HepG2 (cell line): Measurements from ENCODE around the gene BRIP1. TPM values are rescaled to one million over a fixed set of nuclear protein-coding genes. Genes with fewer than 3 reads are reported as not detected.

Source experiments
- ATAC-seq: fragments of 200-7000 bp; cut with Tn5 transposase; 3 replicates; pipeline ENCODE4 v1.9.1; 2020; ENCODE audit warnings: mild to moderate bottlenecking, moderate library complexity
- BruUV-seq: library from RNA; stranded (reverse); fragments of 400-500 nt; replicated peaks from 2 replicates; lab custom pipeline; 2021; lab: Mats Ljungman, UMichigan
- CTCF ChIA-PET: fragments of 300-600 bp; formaldehyde crosslinking; extraction: SDS; loops from one replicate; lab custom pipeline; 2021; ENCODE audit warnings: low total read pairs, inconsistent platforms, low intra/inter-chr PET ratio; lab: Yijun Ruan, JAX
- POLR2A ChIA-PET: fragments of 350-600 bp; sonication (Branson Sonifier 250); formaldehyde crosslinking; loops from one replicate; lab custom pipeline; 2020; ENCODE audit warnings: antibody characterized with exemption, inconsistent platforms; lab: Yijun Ruan, JAX
- DNase-seq: peaks from one replicate; pipeline ENCODE4 v3.0.0-alpha.2; 2015; ENCODE audit warnings: low spot score
- FAIRE-seq: peaks from 3 replicates; lab custom pipeline; 2011; peaks lifted over from hg19 to GRCh38; lab: Jason Lieb, UNC
- H2AFZ ChIP-seq: one replicate; pipeline ENCODE4 v1.6.1; 2011; ENCODE audit warnings: low read length, inconsistent platforms
- H3K27ac ChIP-seq: fragments of 300-600 bp; 3 replicates; pipeline ENCODE4 v1.8.0; 2011; ENCODE audit warnings: mixed run types, mild to moderate bottlenecking, mixed read lengths, low read length, inconsistent platforms; ENCODE audit not compliant: insufficient read depth; ENCODE audit errors: extremely low read length
- H3K27me3 ChIP-seq, 2 experiments: fragments of 200-600 bp in 1 of 2; 2 replicates in 1 of 2; 3 replicates in 1 of 2; pipeline versions ENCODE4 v1.6.0 to v1.8.0; 2011; ENCODE audit warnings: low read length in 2 of 2, mild to moderate bottlenecking in 2 of 2, moderate library complexity in 2 of 2, inconsistent platforms in 1 of 2; ENCODE audit not compliant: insufficient read depth in 2 of 2, control insufficient read depth in 1 of 2
- H3K36me3 ChIP-seq, 2 experiments: fragments of 200-600 bp in 1 of 2; replicated peaks in 1 of 2; 2 replicates in 1 of 2; 3 replicates in 1 of 2; pipeline versions ENCODE4 v1.5.1 to v1.8.0; 2011; ENCODE audit warnings: low read length in 2 of 2, inconsistent platforms in 1 of 2; ENCODE audit not compliant: insufficient read depth in 2 of 2, control insufficient read depth in 1 of 2
- H3K4me1 ChIP-seq: 2 replicates; pipeline ENCODE4 v1.5.1; 2012; ENCODE audit warnings: low read length, inconsistent platforms; ENCODE audit not compliant: insufficient read depth
- H3K4me2 ChIP-seq: 2 replicates; pipeline ENCODE4 v1.6.0; 2011; ENCODE audit warnings: low read depth, low read length, inconsistent platforms
- H3K4me3 ChIP-seq, 3 experiments: fragments of 200-600 bp in 1 of 3; sonication (generic), shearing (Covaris generic) in 1 of 3; replicated peaks in 1 of 3; 2 replicates each; pipeline ENCODE4 v1.5.1; 2011 to 2016; ENCODE audit warnings: low read length in 3 of 3, inconsistent platforms in 2 of 3, low read depth in 2 of 3, mild to moderate bottlenecking in 2 of 3, control low read depth in 1 of 3, mixed read lengths in 1 of 3; ENCODE audit not compliant: insufficient read depth in 1 of 3
- H3K79me2 ChIP-seq: one replicate; pipeline ENCODE4 v1.6.1; 2011; ENCODE audit warnings: low read length, inconsistent platforms; ENCODE audit not compliant: insufficient read depth
- H3K9ac ChIP-seq: 2 replicates; pipeline ENCODE4 v1.6.0; 2011; ENCODE audit warnings: mild to moderate bottlenecking, low read depth, low read length, inconsistent platforms; ENCODE audit not compliant: insufficient read depth
- H3K9me3 ChIP-seq: 2 replicates; pipeline ENCODE4 v1.5.1; 2012; ENCODE audit warnings: mild to moderate bottlenecking, low read length
- H4K20me1 ChIP-seq: 2 replicates; pipeline ENCODE4 v1.6.0; 2011; ENCODE audit warnings: inconsistent platforms, mild to moderate bottlenecking, low read length, moderate library complexity; ENCODE audit not compliant: insufficient read depth
- ATF1 ChIP-seq: IDR thresholded peaks from 2 replicates; pipeline ENCODE4 v1.6.1; 2016; ENCODE audit warnings: mild to moderate bottlenecking, control low read depth
- ELF1 ChIP-seq: sonication (generic); formaldehyde crosslinking; IDR thresholded peaks from 2 replicates; pipeline ENCODE4 v1.4.0; 2020; ENCODE audit warnings: missing genetic modification reagents
- FOXP1 ChIP-seq, 2 experiments: fragments of 450-650 bp in 1 of 2; IDR thresholded peaks; 2 replicates each; pipeline ENCODE4 v1.6.1; 2017 to 2018; ENCODE audit warnings: antibody characterized with exemption in 1 of 2
- GATA4 ChIP-seq: sonication (generic); IDR thresholded peaks from 2 replicates; pipeline ENCODE4 v1.6.1; 2016; ENCODE audit warnings: antibody characterized with exemption, low read depth, borderline replicate concordance
- GATAD2A ChIP-seq: IDR thresholded peaks from 2 replicates; pipeline ENCODE4 v1.6.1; 2016
- KDM2A ChIP-seq: sonication (generic); formaldehyde crosslinking; IDR thresholded peaks from 2 replicates; pipeline ENCODE4 v1.4.0; 2020; ENCODE audit warnings: low read depth, missing genetic modification reagents, borderline replicate concordance
- KDM6A ChIP-seq: IDR thresholded peaks from 2 replicates; pipeline ENCODE4 v1.6.1; 2016; ENCODE audit warnings: low read depth
- RARA ChIP-seq: IDR thresholded peaks from 2 replicates; pipeline ENCODE4 v1.6.1; 2016; ENCODE audit warnings: missing genetic modification reagents, missing compliant biosample characterization
- REPIN1 ChIP-seq: sonication (generic); formaldehyde crosslinking; IDR thresholded peaks from 2 replicates; pipeline ENCODE4 v1.8.0; 2022; ENCODE audit warnings: missing genetic modification reagents, low read depth, mild to moderate bottlenecking, borderline replicate concordance
- SCMH1 ChIP-seq: sonication (generic); formaldehyde crosslinking; IDR thresholded peaks from 2 replicates; pipeline ENCODE4 v1.9.0; 2021; ENCODE audit warnings: missing genetic modification reagents, mild to moderate bottlenecking, borderline replicate concordance
- STAG1 ChIP-seq: sonication (generic); formaldehyde crosslinking; IDR thresholded peaks from 2 replicates; pipeline ENCODE4 v1.4.0; 2020; ENCODE audit warnings: missing genetic modification reagents
- SUZ12 ChIP-seq: fragments of 150-350 bp; IDR thresholded peaks from 2 replicates; pipeline ENCODE4 v1.6.1; 2014; ENCODE audit warnings: low read depth, low read length
- ZBTB8A ChIP-seq: sonication (generic); formaldehyde crosslinking; IDR thresholded peaks from 2 replicates; pipeline ENCODE4 v1.4.0; 2020; ENCODE audit warnings: mild to moderate bottlenecking, low read depth, missing genetic modification reagents, borderline replicate concordance
- ZNF317 ChIP-seq: sonication (generic); formaldehyde crosslinking; IDR thresholded peaks from 2 replicates; pipeline ENCODE4 v1.5.0; 2020; ENCODE audit warnings: mild to moderate bottlenecking, missing genetic modification reagents
- WGBS: methylation state at CpG from one replicate; pipeline ENCODE4 v1.1.6; 2017; ENCODE audit warnings: low lambda C conversion rate; 5-methylcytosine and 5-hydroxymethylcytosine counted together
- in situ Hi-C: cut with HindIII; loops from 2 replicates; pipeline ENCODE4 v1.10.0; 2017; ENCODE audit warnings: low pct_unique_long_range_greater_than_20kb; ENCODE audit not compliant: extremely low pct_ligation_motif_present
- intact Hi-C: fragments of 100-400 bp; cut with micrococcal nuclease; formaldehyde crosslinking; loops from one replicate; pipeline ENCODE4 v1.10.0; 2022; ENCODE audit not compliant: unreplicated experiment
- polyA plus RNA-seq, 8 experiments: library from polyadenylated mRNA; depleted of rRNA in 3 of 8; stranded (reverse) in 7 of 8; unstranded in 1 of 8; fragments of >200 nt; fragmentation: Illumina TruSeq in 4 of 8; extraction: Trizol in 4 of 8; gene quantifications; 2 replicates each; pipeline versions ENCODE4 v1.2.1 to v1.2.3, GENCODE V29; 2011 to 2016; ENCODE audit warnings: low read depth in 4 of 8, missing spikeins in 1 of 8, mixed read lengths in 1 of 8; ENCODE audit not compliant: insufficient read depth in 1 of 8
- total RNA-seq, 5 experiments: library from RNA; depleted of rRNA; stranded (reverse); fragments of >200 nt; fragmentation: Illumina TruSeq; extraction: Trizol; gene quantifications; 2 replicates each; pipeline ENCODE4 v1.2.3, GENCODE V29; 2016; ENCODE audit warnings: low read depth in 1 of 5

The BRIP1 gene
- total and polyA plus RNA-seq, 2 of the 13 experiments (the other 11 are each of a cell fraction or from before 2014, with no cell fraction given) = 3.8 to 27.7 TPM

DNA sequence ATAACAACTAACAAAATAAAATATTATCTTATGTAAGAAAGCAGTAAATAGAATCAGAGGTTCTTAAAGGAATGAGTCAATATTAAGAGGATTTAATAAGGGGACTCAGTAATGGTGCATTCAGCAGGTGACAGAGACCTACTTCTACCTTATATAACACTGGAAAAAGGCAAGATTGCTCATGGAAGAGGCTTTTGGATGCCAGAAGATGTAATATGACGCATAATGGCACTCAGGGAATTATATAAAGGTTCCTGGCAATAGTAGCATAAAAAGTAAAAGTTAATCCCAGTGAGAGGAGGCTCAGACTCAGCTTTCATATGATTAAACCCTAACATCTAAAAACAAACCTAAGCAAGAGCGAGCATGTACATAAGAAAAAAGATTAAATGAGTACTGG is 136.4 kb downstream of the BRIP1 start:
- Histone ChIP-seq H3K79me2 (no peaks in the 10 kb centered on the region), H3K27ac (no peak overlapping the region), H3K4me1 (peaks cover 7% of the 10 kb centered on the region), H3K36me3 (no peaks in the 10 kb centered on the region; a peak in 1 of 5 replicates), H4K20me1 (no peaks in the 10 kb centered on the region), H3K27me3 (no peaks in the 10 kb centered on the region), H3K4me2 (no peak overlapping the region), H2AFZ (no peak overlapping the region), H3K9me3 (no peaks in the 10 kb centered on the region), H3K4me3 (no peak overlapping the region), H3K9ac (no peak overlapping the region)
- TF ChIP-seq ELF1 (CRISPR knock-in tag) = no peak
- TF ChIP-seq FOXP1 (IDR thresholded peaks at IDR 0.05) = no peak
- no peak for TF ChIP-seq FOXP1 (CRISPR knock-in tag; IDR thresholded peaks at IDR 0.05)
- in situ Hi-C loops (no loop called here), intact Hi-C loops (no loop called here)
- ChIA-PET CTCF (no interaction called here), POLR2A (no interaction called here)
- FAIRE-seq = no peak
- no TSS peak for BruUV-seq
- ATAC-seq = no peak
- DNase-seq = no peak
- WGBS = 94% methylated on average over 2 of the region's 2 CpGs

DNA sequence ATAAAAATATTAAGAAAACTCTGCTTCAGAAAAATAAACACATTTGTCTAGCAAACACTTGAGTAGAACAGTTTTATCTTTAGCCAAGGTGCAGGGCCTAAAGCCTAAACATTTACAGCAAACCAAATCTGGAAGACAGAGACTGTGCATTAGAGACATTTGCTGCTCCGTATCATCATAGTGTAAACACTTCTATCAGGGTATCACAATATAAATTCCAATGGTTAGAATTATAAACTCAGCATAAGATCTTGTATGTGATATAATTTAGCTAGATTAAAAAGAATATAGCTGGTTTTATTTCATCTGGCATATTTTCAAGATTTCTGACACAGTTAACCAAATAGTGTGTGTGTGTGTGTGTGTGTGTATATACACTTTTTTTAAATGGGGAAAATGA is 138.6 kb downstream of the BRIP1 start:
- 93% methylated on average over 1 of the region's 1 CpG for WGBS
- H3K4me3 ChIP-seq = no peak overlapping the region
- ATAC-seq (no peak), FAIRE-seq (no peak), DNase-seq (no peak)
- no peak overlapping the region for H2AFZ ChIP-seq
- no peaks in the 10 kb centered on the region for H3K79me2 ChIP-seq
- H3K9ac ChIP-seq = no peak overlapping the region
- no peaks in the 10 kb centered on the region for H4K20me1 ChIP-seq
- no peaks in the 10 kb centered on the region; a peak in 1 of 5 replicates for H3K36me3 ChIP-seq
- ChIA-PET CTCF (no interaction called here), POLR2A (no interaction called here)
- no peak overlapping the region for H3K4me2 ChIP-seq
- in situ Hi-C loops (no loop called here), intact Hi-C loops (no loop called here)
- TF ChIP-seq KDM6A (CRISPR knock-in tag) = no peak
- no peak for TF ChIP-seq ATF1 (CRISPR knock-in tag)
- no peak for TF ChIP-seq REPIN1 (CRISPR knock-in tag)
- TF ChIP-seq ZNF317 = no peak
- no peak for TF ChIP-seq ZBTB8A (CRISPR knock-in tag)
- no peak for TF ChIP-seq KDM2A (CRISPR knock-in tag)
- TF ChIP-seq GATA4 = no peak
- TF ChIP-seq STAG1 (CRISPR knock-in tag) = no peak
- TF ChIP-seq GATAD2A (CRISPR knock-in tag) = no peak
- no peak for TF ChIP-seq SUZ12
- no peak for TF ChIP-seq SCMH1
- no peak for TF ChIP-seq RARA
- no TSS peak for BruUV-seq
- peaks cover 7% of the 10 kb centered on the region for H3K4me1 ChIP-seq
- no peaks in the 10 kb centered on the region for H3K27me3 ChIP-seq
- no peaks in the 10 kb centered on the region for H3K9me3 ChIP-seq
- no peak overlapping the region for H3K27ac ChIP-seq
